DOHH2 (cell line): ENCODE results near the gene DCLK1.

Source experiments
- CTCF ChIP-seq: fragments of 200-600 bp; sonication (generic); IDR thresholded peaks from one replicate; pipeline ENCODE4 v1.5.1; 2014; ENCODE audit warnings: antibody characterized with exemption, mild to moderate bottlenecking, low read depth, low read length; ENCODE audit not compliant: poor library complexity, severe bottlenecking
- EZH2phosphoT487 ChIP-seq: fragments of 200-600 bp; sonication (generic); IDR thresholded peaks from 2 replicates; pipeline ENCODE4 v1.6.1; 2017; ENCODE audit warnings: borderline replicate concordance, mild to moderate bottlenecking, antibody characterized with exemption, low read length, moderate library complexity, mixed read lengths

GRCh38 chr13:35881360-35881759, 249.8 kb downstream of the DCLK1 start:
- TF ChIP-seq CTCF (no peak), EZH2phosphoT487 (no peak)
